HepG2 (cell line): Measurements from ENCODE around the gene CERS4. TPM values are rescaled to one million over a fixed set of nuclear protein-coding genes. Genes with fewer than 3 reads are reported as not detected.

Experiments used
- ATAC-seq: fragments of 200-7000 bp; cut with Tn5 transposase; 3 replicates; pipeline ENCODE4 v1.9.1; 2020; ENCODE audit warnings: mild to moderate bottlenecking, moderate library complexity
- BruUV-seq: library from RNA; stranded (reverse); fragments of 400-500 nt; replicated peaks from 2 replicates; lab custom pipeline; 2021; lab: Mats Ljungman, UMichigan
- CTCF ChIA-PET: fragments of 300-600 bp; formaldehyde crosslinking; extraction: SDS; loops from one replicate; lab custom pipeline; 2021; ENCODE audit warnings: low total read pairs, inconsistent platforms, low intra/inter-chr PET ratio; lab: Yijun Ruan, JAX
- POLR2A ChIA-PET: fragments of 350-600 bp; sonication (Branson Sonifier 250); formaldehyde crosslinking; loops from one replicate; lab custom pipeline; 2020; ENCODE audit warnings: antibody characterized with exemption, inconsistent platforms; lab: Yijun Ruan, JAX
- DNase-seq: peaks from one replicate; pipeline ENCODE4 v3.0.0-alpha.2; 2015; ENCODE audit warnings: low spot score
- FAIRE-seq: peaks from 3 replicates; lab custom pipeline; 2011; peaks lifted over from hg19 to GRCh38; lab: Jason Lieb, UNC
- H2AFZ ChIP-seq: one replicate; pipeline ENCODE4 v1.6.1; 2011; ENCODE audit warnings: low read length, inconsistent platforms
- H3K27ac ChIP-seq: fragments of 300-600 bp; 3 replicates; pipeline ENCODE4 v1.8.0; 2011; ENCODE audit warnings: mixed run types, mild to moderate bottlenecking, mixed read lengths, low read length, inconsistent platforms; ENCODE audit not compliant: insufficient read depth; ENCODE audit errors: extremely low read length
- H3K27me3 ChIP-seq, 2 experiments: fragments of 200-600 bp in 1 of 2; 2 replicates in 1 of 2; 3 replicates in 1 of 2; pipeline versions ENCODE4 v1.6.0 to v1.8.0; 2011; ENCODE audit warnings: low read length in 2 of 2, mild to moderate bottlenecking in 2 of 2, moderate library complexity in 2 of 2, inconsistent platforms in 1 of 2; ENCODE audit not compliant: insufficient read depth in 2 of 2, control insufficient read depth in 1 of 2
- H3K36me3 ChIP-seq, 2 experiments: fragments of 200-600 bp in 1 of 2; replicated peaks in 1 of 2; 2 replicates in 1 of 2; 3 replicates in 1 of 2; pipeline versions ENCODE4 v1.5.1 to v1.8.0; 2011; ENCODE audit warnings: low read length in 2 of 2, inconsistent platforms in 1 of 2; ENCODE audit not compliant: insufficient read depth in 2 of 2, control insufficient read depth in 1 of 2
- H3K4me1 ChIP-seq: 2 replicates; pipeline ENCODE4 v1.5.1; 2012; ENCODE audit warnings: low read length, inconsistent platforms; ENCODE audit not compliant: insufficient read depth
- H3K4me2 ChIP-seq: 2 replicates; pipeline ENCODE4 v1.6.0; 2011; ENCODE audit warnings: low read depth, low read length, inconsistent platforms
- H3K4me3 ChIP-seq, 3 experiments: fragments of 200-600 bp in 1 of 3; sonication (generic), shearing (Covaris generic) in 1 of 3; replicated peaks in 1 of 3; 2 replicates each; pipeline ENCODE4 v1.5.1; 2011 to 2016; ENCODE audit warnings: low read length in 3 of 3, inconsistent platforms in 2 of 3, low read depth in 2 of 3, mild to moderate bottlenecking in 2 of 3, control low read depth in 1 of 3, mixed read lengths in 1 of 3; ENCODE audit not compliant: insufficient read depth in 1 of 3
- H3K79me2 ChIP-seq: one replicate; pipeline ENCODE4 v1.6.1; 2011; ENCODE audit warnings: low read length, inconsistent platforms; ENCODE audit not compliant: insufficient read depth
- H3K9ac ChIP-seq: 2 replicates; pipeline ENCODE4 v1.6.0; 2011; ENCODE audit warnings: mild to moderate bottlenecking, low read depth, low read length, inconsistent platforms; ENCODE audit not compliant: insufficient read depth
- H3K9me3 ChIP-seq: 2 replicates; pipeline ENCODE4 v1.5.1; 2012; ENCODE audit warnings: mild to moderate bottlenecking, low read length
- H4K20me1 ChIP-seq: 2 replicates; pipeline ENCODE4 v1.6.0; 2011; ENCODE audit warnings: inconsistent platforms, mild to moderate bottlenecking, low read length, moderate library complexity; ENCODE audit not compliant: insufficient read depth
- AGO1 ChIP-seq: fragments of 200-400 bp; formaldehyde crosslinking; IDR thresholded peaks from 2 replicates; pipeline ENCODE4 v1.6.1; 2017; ENCODE audit warnings: mild to moderate bottlenecking, low read depth, low read length, moderate library complexity; ENCODE audit not compliant: poor library complexity, severe bottlenecking
- CCAR2 ChIP-seq: fragments of 200-400 bp; formaldehyde crosslinking; optimal IDR thresholded peaks from 2 replicates; pipeline ENCODE3; 2018; ENCODE audit warnings: low read depth, mild to moderate bottlenecking, low read length, moderate library complexity
- CHD4 ChIP-seq: fragments of 200-600 bp; sonication (generic); IDR thresholded peaks from 2 replicates; pipeline ENCODE4 v1.7.0; 2017; ENCODE audit warnings: mild to moderate bottlenecking, low read length, borderline replicate concordance
- ERF ChIP-seq: IDR thresholded peaks from 2 replicates; pipeline ENCODE4 v1.6.1; 2018; ENCODE audit warnings: missing biosample characterization, missing genetic modification reagents
- FOXP1 ChIP-seq, 2 experiments: fragments of 450-650 bp in 1 of 2; IDR thresholded peaks; 2 replicates each; pipeline ENCODE4 v1.6.1; 2017 to 2018; ENCODE audit warnings: antibody characterized with exemption in 1 of 2
- HNF4A ChIP-seq: sonication (generic); formaldehyde crosslinking; IDR thresholded peaks from 2 replicates; pipeline ENCODE4 v1.4.0; 2020; ENCODE audit warnings: missing genetic modification reagents
- HNF4G ChIP-seq, 2 experiments: sonication (generic) in 1 of 2; formaldehyde crosslinking in 1 of 2; IDR thresholded peaks; 2 replicates each; pipeline versions ENCODE4 v1.4.0 to v1.6.1; 2011 to 2020; ENCODE audit warnings: borderline replicate concordance in 2 of 2, low read depth in 2 of 2, mild to moderate bottlenecking in 2 of 2, low read length in 1 of 2, missing genetic modification reagents in 1 of 2, moderate library complexity in 1 of 2
- ISL2 ChIP-seq: sonication (generic); formaldehyde crosslinking; IDR thresholded peaks from 2 replicates; pipeline ENCODE4 v1.5.0; 2020; ENCODE audit warnings: missing genetic modification reagents
- PBX2 ChIP-seq: IDR thresholded peaks from 2 replicates; pipeline ENCODE4 v1.6.1; 2016; ENCODE audit warnings: control low read depth
- RFX1 ChIP-seq: fragments of 450-650 bp; IDR thresholded peaks from 2 replicates; pipeline ENCODE4 v1.6.1; 2017
- SAP130 ChIP-seq: IDR thresholded peaks from 2 replicates; pipeline ENCODE4 v1.6.1; 2016; ENCODE audit warnings: low read depth
- SNAI1 ChIP-seq: sonication (generic); formaldehyde crosslinking; IDR thresholded peaks from 2 replicates; pipeline ENCODE4 v1.5.0; 2020; ENCODE audit warnings: mild to moderate bottlenecking, missing genetic modification reagents, borderline replicate concordance
- SP2 ChIP-seq: sonication (generic); formaldehyde crosslinking; IDR thresholded peaks from 2 replicates; pipeline ENCODE4 v1.5.1; 2020; ENCODE audit warnings: mild to moderate bottlenecking, missing genetic modification reagents
- ZBTB49 ChIP-seq: sonication (generic); formaldehyde crosslinking; IDR thresholded peaks from 2 replicates; pipeline ENCODE4 v1.4.0; 2020; ENCODE audit warnings: missing genetic modification reagents, borderline replicate concordance
- ZMYM3 ChIP-seq: sonication (generic); formaldehyde crosslinking; IDR thresholded peaks from 2 replicates; pipeline ENCODE4 v1.5.1; 2020; ENCODE audit warnings: mild to moderate bottlenecking, missing genetic modification reagents
- ZNF234 ChIP-seq: sonication (generic); formaldehyde crosslinking; conservative IDR thresholded peaks from 2 replicates; pipeline ENCODE4 v1.5.1; 2020; ENCODE audit warnings: mild to moderate bottlenecking, missing genetic modification reagents
- ZNF274 ChIP-seq: sonication (generic); formaldehyde crosslinking; IDR thresholded peaks from 2 replicates; pipeline ENCODE4 v1.5.1; 2020; ENCODE audit warnings: mild to moderate bottlenecking, missing genetic modification reagents
- ZNF430 ChIP-seq: sonication (generic); formaldehyde crosslinking; IDR thresholded peaks from 2 replicates; pipeline ENCODE4 v1.9.0; 2021; ENCODE audit warnings: mild to moderate bottlenecking, missing genetic modification reagents
- ZNF460 ChIP-seq: sonication (generic); formaldehyde crosslinking; IDR thresholded peaks from 2 replicates; pipeline ENCODE4 v1.5.1; 2020; ENCODE audit warnings: missing genetic modification reagents, mild to moderate bottlenecking, borderline replicate concordance
- ZNF652 ChIP-seq: IDR thresholded peaks from 2 replicates; pipeline ENCODE4 v1.6.1; 2016; ENCODE audit warnings: low read depth, borderline replicate concordance
- ZNF816 ChIP-seq: sonication (generic); formaldehyde crosslinking; IDR thresholded peaks from 2 replicates; pipeline ENCODE4 v1.8.0; 2022; ENCODE audit warnings: missing genetic modification reagents, mild to moderate bottlenecking, borderline replicate concordance
- ZSCAN25 ChIP-seq: sonication (generic); formaldehyde crosslinking; IDR thresholded peaks from 2 replicates; pipeline ENCODE4 v1.8.0; 2022; ENCODE audit warnings: mild to moderate bottlenecking, missing genetic modification reagents
- WGBS: methylation state at CpG from one replicate; pipeline ENCODE4 v1.1.6; 2017; ENCODE audit warnings: low lambda C conversion rate; 5-methylcytosine and 5-hydroxymethylcytosine counted together
- in situ Hi-C: cut with HindIII; loops from 2 replicates; pipeline ENCODE4 v1.10.0; 2017; ENCODE audit warnings: low pct_unique_long_range_greater_than_20kb; ENCODE audit not compliant: extremely low pct_ligation_motif_present
- intact Hi-C: fragments of 100-400 bp; cut with micrococcal nuclease; formaldehyde crosslinking; loops from one replicate; pipeline ENCODE4 v1.10.0; 2022; ENCODE audit not compliant: unreplicated experiment
- polyA plus RNA-seq, 8 experiments: library from polyadenylated mRNA; depleted of rRNA in 3 of 8; stranded (reverse) in 7 of 8; unstranded in 1 of 8; fragments of >200 nt; fragmentation: Illumina TruSeq in 4 of 8; extraction: Trizol in 4 of 8; gene quantifications; 2 replicates each; pipeline versions ENCODE4 v1.2.1 to v1.2.3, GENCODE V29; 2011 to 2016; ENCODE audit warnings: low read depth in 4 of 8, missing spikeins in 1 of 8, mixed read lengths in 1 of 8; ENCODE audit not compliant: insufficient read depth in 1 of 8
- total RNA-seq, 5 experiments: library from RNA; depleted of rRNA; stranded (reverse); fragments of >200 nt; fragmentation: Illumina TruSeq; extraction: Trizol; gene quantifications; 2 replicates each; pipeline ENCODE4 v1.2.3, GENCODE V29; 2016; ENCODE audit warnings: low read depth in 1 of 5

CERS4 gene
- total and polyA plus RNA-seq, 2 of the 13 experiments (the other 11 are each of a cell fraction or from before 2014, with no cell fraction given) = 74.7 to 83.5 TPM

GRCh38 chr19:8213827-8214672 is 4.9 kb downstream of the CERS4 start:
- BruUV-seq = no TSS peak
- intact Hi-C loops = no loop called here
- peaks cover 78% of the 10 kb centered on the region for H3K79me2 ChIP-seq
- 68% methylated on average over 5 of the region's 5 CpGs for WGBS
- H3K4me2 ChIP-seq = 0 out of 2 replicates have a peak overlapping the region, but pooled peaks have one; percentile 29
- ChIA-PET CTCF (no interaction called here), POLR2A (no interaction called here)
- H3K36me3 ChIP-seq = peaks cover 5 to 24% of the 10 kb centered on the region in 2 experiments; a peak in 3 of 5 replicates
- ATAC-seq = no peak
- H3K9me3 ChIP-seq = no peaks in the 10 kb centered on the region
- H3K27me3 ChIP-seq = no peaks in the 10 kb centered on the region; a peak in 1 of 5 replicates
- in situ Hi-C loops = no loop called here
- H3K4me3 ChIP-seq = no peak overlapping the region
- H2AFZ ChIP-seq = no peak overlapping the region
- H3K27ac ChIP-seq = peak overlapping the region; percentile 25
- peak; percentile 45 for DNase-seq
- FAIRE-seq = no peak
- H3K4me1 ChIP-seq = peaks cover 48% of the 10 kb centered on the region
- peaks cover 54% of the 10 kb centered on the region for H4K20me1 ChIP-seq
- no peak overlapping the region for H3K9ac ChIP-seq
- TF ChIP-seq CHD4 (peak; percentile 27; the same call in 1 of the 2 replicates), SNAI1 (no peak), ZSCAN25 (CRISPR knock-in tag) (0 out of 2 replicates have a peak, but pooled peaks have one; percentile 33), ISL2 (CRISPR knock-in tag) (no peak), PBX2 (CRISPR knock-in tag) (no peak), FOXP1 (IDR thresholded peaks at IDR 0.05) (no peak), FOXP1 (CRISPR knock-in tag; IDR thresholded peaks at IDR 0.05) (peak; percentile 20; the same call in 1 of the 2 replicates), ZNF274 (no peak), ZNF430 (no peak), ZNF234 (CRISPR knock-in tag) (no peak), RFX1 (no peak), ZNF816 (CRISPR knock-in tag) (no peak), HNF4A (CRISPR knock-in tag) (peak; percentile 48), ERF (no peak), ZNF460 (CRISPR knock-in tag) (peak; percentile 66; the same call in 1 of the 2 replicates), HNF4G (IDR thresholded peaks at IDR 0.05; ENCODE audit: borderline replicate concordance, low read depth, low read length) (peak; percentile 30; the same call in 1 of the 2 replicates), HNF4G (CRISPR knock-in tag; IDR thresholded peaks at IDR 0.05; ENCODE audit: borderline replicate concordance, low read depth) (no peak), ZBTB49 (CRISPR knock-in tag) (no peak), ZMYM3 (CRISPR knock-in tag) (peak; percentile 58; the same call in 1 of the 2 replicates), CCAR2 (no peak), SAP130 (CRISPR knock-in tag) (peak; percentile 27; the same call in 1 of the 2 replicates), AGO1 (no peak), SP2 (no peak), ZNF652 (CRISPR knock-in tag) (0 out of 2 replicates have a peak, but pooled peaks have one; percentile 41)
